GM12878 (cell line): ENCODE measurements around the gene SEPHS2. TPM values are rescaled to one million over a fixed set of nuclear protein-coding genes. Genes with fewer than 3 reads are reported as not detected.
A peak's percentile ranks its signal among the peaks of the same experiment; 100 is the strongest.

Source experiments
- ATF3 ChIP-seq: IDR thresholded peaks from 2 replicates; pipeline ENCODE4 v1.6.1; 2011; ENCODE audit warnings: low read depth, mild to moderate bottlenecking, low read length, moderate library complexity, borderline replicate concordance; ENCODE audit errors: extremely low read depth
- ATF7 ChIP-seq: fragments of 450-650 bp; IDR thresholded peaks from 2 replicates; pipeline ENCODE4 v1.6.1; 2016; ENCODE audit warnings: low read depth, mild to moderate bottlenecking
- CEBPB ChIP-seq, 2 experiments: fragments of 150-350 bp in 1 of 2; IDR thresholded peaks; 2 replicates each; pipeline ENCODE4 v1.6.1; 2012 to 2014; ENCODE audit warnings: low read depth in 2 of 2, low read length in 2 of 2, borderline replicate concordance in 1 of 2, inconsistent platforms in 1 of 2
- DPF2 ChIP-seq: fragments of 450-650 bp; IDR thresholded peaks from 2 replicates; pipeline ENCODE4 v1.6.1; 2017; ENCODE audit warnings: mild to moderate bottlenecking
- FOXK2 ChIP-seq: fragments of 450-650 bp; IDR thresholded peaks from 2 replicates; pipeline ENCODE4 v1.6.1; 2017; ENCODE audit warnings: mild to moderate bottlenecking, moderate library complexity
- HCFC1 ChIP-seq: fragments of 150-350 bp; IDR thresholded peaks from 2 replicates; pipeline ENCODE4 v1.6.1; 2014; ENCODE audit warnings: low read length
- IKZF1 ChIP-seq: fragments of 450-650 bp; conservative IDR thresholded peaks from 2 replicates; pipeline ENCODE4 v1.6.1; 2017; ENCODE audit warnings: antibody characterized with exemption, mild to moderate bottlenecking
- KLF5 ChIP-seq: fragments of 450-650 bp; IDR thresholded peaks from 2 replicates; pipeline ENCODE4 v1.6.1; 2014; ENCODE audit warnings: mild to moderate bottlenecking; ENCODE audit not compliant: partially characterized antibody
- MEF2A ChIP-seq: IDR thresholded peaks from 2 replicates; pipeline ENCODE4 v1.6.1; 2011; ENCODE audit warnings: low read depth, mild to moderate bottlenecking, low read length, moderate library complexity; ENCODE audit not compliant: insufficient read depth
- MEF2B ChIP-seq: fragments of 450-650 bp; IDR thresholded peaks from 2 replicates; pipeline ENCODE4 v1.6.1; 2018; ENCODE audit warnings: mild to moderate bottlenecking, moderate library complexity; ENCODE audit not compliant: partially characterized antibody, poor library complexity, severe bottlenecking
- MXI1 ChIP-seq: fragments of 150-350 bp; IDR thresholded peaks from 2 replicates; pipeline ENCODE4 v1.6.1; 2011; ENCODE audit warnings: low read depth, mild to moderate bottlenecking, inconsistent platforms, low read length, improper control_type of control experiment
- MYC ChIP-seq: IDR thresholded peaks from 2 replicates; pipeline ENCODE4 v1.6.1; 2011; ENCODE audit warnings: mild to moderate bottlenecking, low read length, moderate library complexity, inconsistent platforms; ENCODE audit not compliant: insufficient read depth, insufficient replicate concordance, insufficient read length, severe bottlenecking
- NR2C1 ChIP-seq: fragments of 450-650 bp; IDR thresholded peaks from 2 replicates; pipeline ENCODE4 v1.6.1; 2017; ENCODE audit warnings: antibody characterized with exemption, mild to moderate bottlenecking, moderate library complexity
- NR2C2 ChIP-seq: IDR thresholded peaks from 2 replicates; pipeline ENCODE4 v1.6.1; 2011; ENCODE audit warnings: borderline replicate concordance, low read depth; ENCODE audit not compliant: control insufficient read depth, insufficient read length
- NR2F1 ChIP-seq: fragments of 450-650 bp; conservative IDR thresholded peaks from 2 replicates; pipeline ENCODE4 v1.6.1; 2017; ENCODE audit warnings: mild to moderate bottlenecking
- POLR2AphosphoS2 ChIP-seq: IDR thresholded peaks from 2 replicates; pipeline ENCODE4 v1.6.1; 2011; ENCODE audit warnings: low read depth, mild to moderate bottlenecking, low read length, improper control_type of control experiment, moderate library complexity
- SMAD5 ChIP-seq: IDR thresholded peaks from 2 replicates; pipeline ENCODE4 v1.6.1; 2016; ENCODE audit warnings: antibody characterized with exemption, low read depth
- SMC3 ChIP-seq: IDR thresholded peaks from 2 replicates; pipeline ENCODE4 v1.6.1; 2011; ENCODE audit warnings: low read length, improper control_type of control experiment, borderline replicate concordance
- SP1 ChIP-seq: IDR thresholded peaks from one replicate; pipeline ENCODE4 v1.6.1; 2011; ENCODE audit warnings: low read depth, low read length
- STAT1 ChIP-seq: fragments of 450-650 bp; conservative IDR thresholded peaks from 2 replicates; pipeline ENCODE4 v1.6.1; 2014; ENCODE audit warnings: antibody characterized with exemption, mild to moderate bottlenecking
- TARDBP ChIP-seq: IDR thresholded peaks from 2 replicates; pipeline ENCODE4 v1.6.1; 2016; ENCODE audit warnings: borderline replicate concordance
- TCF7 ChIP-seq: IDR thresholded peaks from 2 replicates; pipeline ENCODE4 v1.6.1; 2014; ENCODE audit warnings: antibody characterized with exemption, borderline replicate concordance
- USF1 ChIP-seq: IDR thresholded peaks from 2 replicates; pipeline ENCODE4 v1.6.1; 2011; ENCODE audit warnings: borderline replicate concordance, low read depth, mild to moderate bottlenecking, moderate library complexity, mixed read lengths, low read length; ENCODE audit not compliant: insufficient read depth; ENCODE audit errors: extremely low read length
- YY1 ChIP-seq: IDR thresholded peaks from 2 replicates; pipeline ENCODE4 v1.6.1; 2011; ENCODE audit warnings: low read depth, mild to moderate bottlenecking, low read length
- ZNF274 ChIP-seq: IDR thresholded peaks from one replicate; pipeline ENCODE4 v1.8.0; 2011; ENCODE audit not compliant: insufficient read length, insufficient read depth
- ZZZ3 ChIP-seq: IDR thresholded peaks from 2 replicates; pipeline ENCODE4 v1.6.1; 2011; ENCODE audit warnings: low read depth; ENCODE audit not compliant: control insufficient read depth, insufficient read length
- polyA plus RNA-seq, 11 experiments: library from polyadenylated mRNA; depleted of rRNA in 4 of 11; unstranded in 6 of 11; stranded (reverse) in 5 of 11; fragments of >200 nt; fragmentation: Nextera tagmentation in 4 of 11; fragmentation: Illumina TruSeq in 1 of 11; extraction: Ambion mirVana in 4 of 11; extraction: Trizol in 1 of 11; gene quantifications; 1 replicate in 1 of 11; 2 replicates in 10 of 11; pipeline versions ENCODE4 v1.2.1 to v1.2.3, GENCODE V29; 2011 to 2016; ENCODE audit warnings: inconsistent platforms in 2 of 11, missing spikeins in 2 of 11, low read depth in 1 of 11
- total RNA-seq, 4 experiments: library from RNA; depleted of rRNA in 3 of 4; stranded (reverse); fragments of >200 nt in 3 of 4; fragmentation: Illumina TruSeq in 1 of 4; extraction: Trizol in 1 of 4; gene quantifications; 2 replicates each; pipeline versions ENCODE4 v1.2.1 to v1.2.3, GENCODE V29; 2013 to 2021
- TF ChIP-seq, protein P1 (sequence below), 3 experiments: IDR thresholded peaks in 2 of 3; conservative IDR thresholded peaks in 1 of 3; 2 replicates each; pipeline ENCODE4 v1.5.1; 2011; ENCODE audit warnings: low read depth in 3 of 3, low read length in 3 of 3, mild to moderate bottlenecking in 3 of 3, control low read depth in 2 of 3, moderate library complexity in 2 of 3, inconsistent platforms in 1 of 3, mixed read lengths in 1 of 3; ENCODE audit not compliant: control insufficient read depth in 2 of 3, insufficient read depth in 1 of 3; ENCODE audit errors: extremely low read depth in 1 of 3
- TF ChIP-seq, protein P2 (sequence below): IDR thresholded peaks from 2 replicates; pipeline ENCODE4 v1.6.1; 2011; ENCODE audit warnings: low read depth, low read length, improper control_type of control experiment, borderline replicate concordance

SEPHS2 gene
- total and polyA plus RNA-seq, 10 of the 15 experiments (the other 5 are each of a cell fraction or from before 2014, with no cell fraction given) = 21.6 to 99.8 (median 72.9) TPM

DNA sequence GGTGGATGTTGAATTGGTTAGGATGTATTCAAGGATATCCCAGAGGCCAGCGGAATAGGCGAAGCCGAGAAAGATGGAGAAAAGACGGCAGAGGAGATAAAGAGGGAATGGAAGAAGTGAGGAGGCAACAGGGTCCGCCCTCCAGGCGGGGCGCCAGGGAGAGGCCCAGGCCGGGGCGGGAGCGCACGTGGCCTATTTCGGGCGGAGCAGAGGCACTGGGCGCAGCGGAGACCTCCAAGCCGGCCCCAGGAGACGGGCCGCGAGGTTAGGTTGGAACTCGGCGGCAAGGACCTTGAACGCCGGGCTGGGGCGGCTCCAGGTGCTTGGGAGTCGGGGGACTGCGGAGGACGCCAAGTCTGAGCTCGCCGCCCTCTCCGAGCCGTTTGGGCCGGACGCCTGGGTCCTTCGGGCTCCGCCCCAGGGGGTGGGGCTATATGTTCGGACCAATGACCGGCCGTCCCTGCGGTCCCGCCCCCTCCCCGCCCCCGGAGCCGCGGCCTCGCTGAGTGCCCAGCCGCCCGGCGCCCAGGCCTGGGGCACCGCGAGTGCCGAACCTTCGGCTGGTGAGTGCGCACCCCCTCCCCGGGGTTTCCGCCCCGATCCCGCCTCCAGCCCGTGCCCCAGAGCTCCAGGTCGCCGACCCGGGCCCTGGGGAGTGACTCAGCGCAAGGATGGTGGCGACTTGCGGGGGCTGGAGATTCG lies 38.4 kb downstream of the SEPHS2 start, which contains the start of gene ZNF771 (continued):
- TF ChIP-seq, protein P1, sequence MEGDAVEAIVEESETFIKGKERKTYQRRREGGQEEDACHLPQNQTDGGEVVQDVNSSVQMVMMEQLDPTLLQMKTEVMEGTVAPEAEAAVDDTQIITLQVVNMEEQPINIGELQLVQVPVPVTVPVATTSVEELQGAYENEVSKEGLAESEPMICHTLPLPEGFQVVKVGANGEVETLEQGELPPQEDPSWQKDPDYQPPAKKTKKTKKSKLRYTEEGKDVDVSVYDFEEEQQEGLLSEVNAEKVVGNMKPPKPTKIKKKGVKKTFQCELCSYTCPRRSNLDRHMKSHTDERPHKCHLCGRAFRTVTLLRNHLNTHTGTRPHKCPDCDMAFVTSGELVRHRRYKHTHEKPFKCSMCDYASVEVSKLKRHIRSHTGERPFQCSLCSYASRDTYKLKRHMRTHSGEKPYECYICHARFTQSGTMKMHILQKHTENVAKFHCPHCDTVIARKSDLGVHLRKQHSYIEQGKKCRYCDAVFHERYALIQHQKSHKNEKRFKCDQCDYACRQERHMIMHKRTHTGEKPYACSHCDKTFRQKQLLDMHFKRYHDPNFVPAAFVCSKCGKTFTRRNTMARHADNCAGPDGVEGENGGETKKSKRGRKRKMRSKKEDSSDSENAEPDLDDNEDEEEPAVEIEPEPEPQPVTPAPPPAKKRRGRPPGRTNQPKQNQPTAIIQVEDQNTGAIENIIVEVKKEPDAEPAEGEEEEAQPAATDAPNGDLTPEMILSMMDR (IDR thresholded peaks at IDR 0.05 in 2 of 3, conservative IDR thresholded peaks at IDR 0.05 in 1 of 3; ENCODE audit: control insufficient read depth in 2 of 3, extremely low read depth in 1 of 3, insufficient read depth in 1 of 3, low read depth in 3 of 3, low read length in 3 of 3) = peak in 1 of 3 experiments; percentile 21; a peak in 1 of 6 replicates
- peak; percentile 70; the same call in 1 of the 2 replicates for TF ChIP-seq MXI1
- TF ChIP-seq MYC = peak; percentile 39
- no peak for TF ChIP-seq ZZZ3
- TF ChIP-seq HCFC1 = 0 out of 2 replicates have a peak, but pooled peaks have one; percentile 10
- TF ChIP-seq USF1 = peak; percentile 83
- TF ChIP-seq STAT1 = no peak
- TF ChIP-seq MEF2A = no peak
- TF ChIP-seq NR2C2 = no peak
- no peak for TF ChIP-seq KLF5
- no peak for TF ChIP-seq NR2C1
- TF ChIP-seq DPF2 = peak; percentile 60
- 0 out of 2 replicates have a peak, but pooled peaks have one; percentile 40 for TF ChIP-seq ATF3
- TF ChIP-seq YY1 = peak; percentile 57
- TF ChIP-seq SP1 = peak; percentile 67
- no peak for TF ChIP-seq TCF7
- no peak for TF ChIP-seq SMC3
- TF ChIP-seq, protein P2, sequence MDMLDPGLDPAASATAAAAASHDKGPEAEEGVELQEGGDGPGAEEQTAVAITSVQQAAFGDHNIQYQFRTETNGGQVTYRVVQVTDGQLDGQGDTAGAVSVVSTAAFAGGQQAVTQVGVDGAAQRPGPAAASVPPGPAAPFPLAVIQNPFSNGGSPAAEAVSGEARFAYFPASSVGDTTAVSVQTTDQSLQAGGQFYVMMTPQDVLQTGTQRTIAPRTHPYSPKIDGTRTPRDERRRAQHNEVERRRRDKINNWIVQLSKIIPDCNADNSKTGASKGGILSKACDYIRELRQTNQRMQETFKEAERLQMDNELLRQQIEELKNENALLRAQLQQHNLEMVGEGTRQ = peak; percentile 30; the same call in 1 of the 2 replicates
- no peak for TF ChIP-seq ZNF274
- TF ChIP-seq MEF2B = peak; percentile 34
- TF ChIP-seq ATF7 = no peak
- TF ChIP-seq CEBPB (IDR thresholded peaks at IDR 0.05; ENCODE audit: borderline replicate concordance in 1 of 2, low read depth in 2 of 2, low read length in 2 of 2) = no peak
- no peak for TF ChIP-seq POLR2AphosphoS2
- TF ChIP-seq NR2F1 = 0 out of 2 replicates have a peak, but pooled peaks have one; percentile 35
- no peak for TF ChIP-seq TARDBP
- TF ChIP-seq IKZF1 = peak; percentile 75
- TF ChIP-seq FOXK2 = 0 out of 2 replicates have a peak, but pooled peaks have one; percentile 22
- peak; percentile 54; the same call in 1 of the 2 replicates for TF ChIP-seq SMAD5
